GM21423 (cell line): ENCODE data around the gene NBEA.

Experiments used
- ATAC-seq: cut with Tn5 transposase; IDR thresholded peaks from one replicate; pipeline ENCODE4 v1.9.1; 2021; ENCODE audit warnings: mild to moderate bottlenecking, moderate library complexity; ENCODE audit not compliant: unreplicated experiment

The NBEA gene

GRCh38 chr13:35498231-35498630 lies 556.2 kb downstream of the NBEA start:
- no peak for ATAC-seq

- no peak for ATAC-seq
These were observed 557.2 kb downstream of the NBEA start for GRCh38 chr13:35499196-35499662.

- ATAC-seq, result no peak
These were observed 557.6 kb downstream of the NBEA start for GRCh38 chr13:35499676-35500075.

GRCh38 chr13:35500144-35500543 lies 558.1 kb downstream of the NBEA start:
- ATAC-seq, result no peak

- no peak for ATAC-seq
These were observed 559.7 kb downstream of the NBEA start for GRCh38 chr13:35501661-35502235.

GRCh38 chr13:35502456-35502855 lies 560.4 kb downstream of the NBEA start:
- ATAC-seq, result no peak

GRCh38 chr13:35512271-35512920 lies 570.3 kb downstream of the NBEA start:
- ATAC-seq, result no peak

GRCh38 chr13:35514061-35514477 lies 572.0 kb downstream of the NBEA start:
- no peak for ATAC-seq

- ATAC-seq, result no peak
These were observed 572.9 kb downstream of the NBEA start for GRCh38 chr13:35514801-35515502.

DNA sequence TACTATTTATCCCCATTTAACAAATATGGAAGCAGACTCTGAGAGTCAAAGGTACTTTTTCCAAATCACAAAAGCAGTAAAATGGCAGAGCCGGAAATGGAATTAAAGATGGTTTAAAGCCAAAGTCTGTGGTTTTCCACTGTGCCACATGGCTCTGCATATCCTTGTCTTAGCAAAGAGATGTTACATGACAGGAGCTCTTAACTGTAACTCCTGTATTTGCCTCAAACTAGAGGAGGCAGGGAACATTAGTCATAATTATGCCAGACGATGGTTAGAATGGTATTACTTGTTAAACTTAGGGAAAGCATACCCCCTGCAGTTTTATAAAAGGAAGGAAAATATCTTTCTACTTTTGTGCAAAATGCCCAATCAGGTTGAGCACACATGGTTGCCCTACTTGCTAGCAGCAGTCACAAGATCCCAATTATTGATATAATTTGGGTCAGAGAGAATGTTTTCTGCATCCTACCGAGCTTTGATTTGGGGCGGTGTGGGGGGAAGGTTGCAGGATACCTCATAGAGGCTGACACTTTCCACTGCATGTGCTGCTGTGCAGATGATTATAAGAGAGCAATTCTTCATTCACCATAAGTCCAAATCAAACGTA lies 576.4 kb downstream of the NBEA start:
- no peak for ATAC-seq

- ATAC-seq, result no peak
These were observed 582.1 kb downstream of the NBEA start for GRCh38 chr13:35524171-35524570.

DNA sequence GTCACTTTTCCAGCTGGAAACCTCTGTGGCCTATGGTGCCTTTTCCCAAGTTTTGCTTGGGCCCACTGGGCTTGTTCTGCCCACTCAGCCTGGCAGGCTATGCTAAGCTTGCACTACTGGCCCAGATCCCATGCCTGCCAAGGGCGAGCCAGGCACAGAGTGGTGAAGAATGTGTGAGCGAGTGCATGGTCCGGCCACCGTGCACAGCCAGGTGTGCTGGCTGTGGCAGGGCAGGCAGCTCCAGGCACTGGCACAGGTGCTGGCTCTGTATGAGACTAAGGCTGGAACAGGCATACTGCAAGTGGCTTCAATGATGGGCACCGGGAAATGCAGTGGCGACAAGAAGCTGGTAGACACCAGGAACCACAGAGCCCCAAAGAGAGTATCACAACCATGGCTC lies 584.5 kb downstream of the NBEA start:
- ATAC-seq, result no peak

GRCh38 chr13:35527451-35527850 lies 585.4 kb downstream of the NBEA start:
- ATAC-seq, result no peak

DNA sequence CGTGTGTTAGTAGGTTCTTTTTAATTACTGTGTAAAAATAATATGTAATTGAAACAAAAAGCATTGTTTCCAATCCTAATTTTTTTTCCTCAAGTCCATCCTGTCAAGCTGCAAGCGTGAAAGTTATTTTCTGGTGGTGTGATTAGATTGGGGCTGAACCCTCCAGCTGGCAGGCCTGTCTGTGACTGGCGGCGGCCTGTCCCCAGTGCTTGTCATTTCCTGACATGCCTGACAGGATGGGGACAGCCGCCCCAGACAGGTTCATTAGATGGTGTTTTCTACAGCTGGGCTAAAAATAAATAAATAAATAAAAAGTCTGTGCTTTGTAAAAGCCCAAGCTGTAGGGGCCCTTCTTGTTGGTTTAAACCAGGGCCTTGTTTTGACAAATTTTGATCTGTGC lies 588.1 kb downstream of the NBEA start:
- ATAC-seq, result no peak

DNA sequence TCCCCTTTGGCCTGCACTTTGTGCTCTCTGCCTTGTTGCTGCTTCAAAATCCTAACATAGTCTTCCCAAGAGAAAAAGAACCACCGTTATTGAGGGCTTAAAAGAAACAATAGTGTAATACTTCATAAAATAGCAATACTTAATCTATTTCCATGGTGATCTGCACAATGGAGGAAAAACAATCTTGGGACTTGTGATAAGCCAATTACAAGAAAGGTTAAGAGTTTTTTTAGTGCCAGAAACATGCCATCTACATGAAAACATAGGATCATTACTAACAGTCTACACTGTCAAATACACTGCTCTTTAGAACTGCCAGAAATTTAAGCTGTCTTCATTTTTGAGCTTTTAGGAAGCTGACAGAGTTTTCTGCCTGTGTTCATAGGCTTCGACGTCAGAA lies 588.5 kb downstream of the NBEA start:
- ATAC-seq, result no peak

DNA sequence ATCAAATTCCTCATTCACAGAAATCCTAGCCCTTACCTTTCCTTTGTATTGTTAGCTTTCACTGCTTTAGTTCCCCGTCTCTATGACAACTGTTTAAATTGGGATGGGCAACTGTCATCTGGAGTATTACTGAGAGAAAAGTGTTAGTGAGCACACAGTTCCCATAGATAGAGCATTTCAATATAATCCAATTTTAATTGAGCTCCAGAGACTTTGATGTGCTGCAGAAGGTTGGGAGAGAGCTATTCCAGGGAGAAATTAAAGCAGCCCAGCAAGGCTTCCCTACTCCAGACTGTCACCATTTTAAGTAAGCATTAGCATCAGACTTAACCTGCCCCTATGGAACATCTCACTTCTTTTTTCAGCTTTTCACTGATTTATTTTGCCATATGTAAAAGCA lies 589.5 kb downstream of the NBEA start:
- no peak for ATAC-seq

- ATAC-seq, result no peak
These were observed 592.3 kb downstream of the NBEA start for GRCh38 chr13:35534343-35534742.

DNA sequence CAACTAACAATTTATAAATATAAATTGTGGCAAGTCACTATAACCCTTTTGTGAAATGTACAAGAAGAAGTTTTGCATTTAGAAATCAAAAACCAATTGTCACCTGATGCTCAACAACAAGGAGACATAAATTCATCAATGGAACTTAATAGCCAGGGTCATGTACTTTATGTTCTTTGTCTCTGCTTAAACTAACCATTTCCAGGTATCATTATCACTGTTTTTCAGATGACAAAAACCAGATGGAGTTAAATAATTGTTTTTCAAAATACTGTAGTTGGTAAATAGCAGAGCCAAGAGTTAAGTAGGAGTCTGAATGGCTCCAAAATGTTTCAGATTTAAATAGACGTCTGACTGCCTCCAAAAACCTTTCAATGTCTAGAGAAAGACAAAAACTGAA lies 606.7 kb downstream of the NBEA start:
- ATAC-seq, result no peak

GRCh38 chr13:35549481-35549880 lies 607.4 kb downstream of the NBEA start:
- peak; percentile 65 for ATAC-seq

GRCh38 chr13:35552172-35552844 lies 610.2 kb downstream of the NBEA start:
- no peak for ATAC-seq

DNA sequence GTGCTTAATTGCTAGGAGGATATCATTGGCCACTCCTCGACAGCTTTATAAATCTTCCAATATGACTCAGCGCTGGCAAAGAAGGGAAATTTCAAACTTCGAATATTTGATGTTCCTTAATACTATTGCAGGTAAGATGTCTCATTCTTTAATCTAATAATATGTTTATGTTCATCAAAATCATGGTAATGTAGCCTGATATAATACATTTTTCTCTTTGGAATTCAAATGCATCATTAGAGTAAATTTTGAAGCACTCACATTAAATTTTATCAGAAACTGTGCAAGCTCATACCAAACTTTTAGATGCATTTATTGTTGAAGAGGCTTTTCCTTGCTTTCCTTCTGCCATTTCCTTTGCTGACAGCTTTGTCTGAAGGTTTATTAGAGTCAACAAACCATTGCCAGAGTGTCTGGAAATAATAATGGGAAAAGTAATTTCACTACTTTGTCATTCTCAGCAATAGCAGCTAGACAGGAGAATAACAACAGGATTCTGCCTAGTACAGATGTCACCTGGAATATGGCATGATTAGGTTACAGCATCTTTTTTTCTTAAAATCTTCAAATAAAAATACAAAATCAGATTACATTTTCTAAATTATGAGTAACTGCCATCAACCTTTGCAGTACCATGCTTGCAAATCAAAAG lies 613.0 kb downstream of the NBEA start:
- ATAC-seq, result no peak
